Osteoblast (primary cell): ENCODE data around the gene PDXDC1. TPM values are rescaled to one million over a fixed set of nuclear protein-coding genes. Genes with fewer than 3 reads are reported as not detected.
"Not testable (repeated sequence)": the region's sequence is repeated elsewhere in the genome, so short reads cannot be mapped to it uniquely, and the experiment has no call there.

ENCODE experiments used
- DNase-seq: peaks from one replicate; pipeline ENCODE4 v3.0.0; 2011; ENCODE audit warnings: low spot score, mixed read lengths; ENCODE audit not compliant: insufficient read length; ENCODE audit errors: missing footprints
- H2AFZ ChIP-seq: 2 replicates; pipeline ENCODE4 v1.6.0; 2011; ENCODE audit warnings: mild to moderate bottlenecking, low read length
- H3K27ac ChIP-seq: 2 replicates; pipeline ENCODE4 v1.5.1; 2011; ENCODE audit warnings: mild to moderate bottlenecking, low read depth, low read length, moderate library complexity
- H3K27me3 ChIP-seq: 2 replicates; pipeline ENCODE4 v1.6.0; 2012; ENCODE audit warnings: mild to moderate bottlenecking, control low read depth, inconsistent platforms, low read length, moderate library complexity; ENCODE audit not compliant: insufficient read depth
- H3K36me3 ChIP-seq: 2 replicates; pipeline ENCODE4 v1.5.1; 2011; ENCODE audit warnings: mild to moderate bottlenecking, low read length, control low read depth, moderate library complexity; ENCODE audit not compliant: insufficient read depth
- H3K4me1 ChIP-seq: 2 replicates; pipeline ENCODE4 v1.5.1; 2011; ENCODE audit warnings: mild to moderate bottlenecking, low read length, control low read depth, moderate library complexity; ENCODE audit not compliant: insufficient read depth
- H3K4me2 ChIP-seq: 2 replicates; pipeline ENCODE4 v1.6.0; 2011; ENCODE audit warnings: mild to moderate bottlenecking, low read length; ENCODE audit not compliant: insufficient read depth
- H3K4me3 ChIP-seq: fragments of 200-600 bp; sonication (generic); 3 replicates; pipeline ENCODE4 v1.5.1; 2012; ENCODE audit warnings: mild to moderate bottlenecking, low read length, inconsistent platforms; ENCODE audit not compliant: insufficient read depth
- H3K79me2 ChIP-seq: 2 replicates; pipeline ENCODE4 v1.6.0; 2012; ENCODE audit warnings: mild to moderate bottlenecking, low read length, control low read depth, inconsistent platforms; ENCODE audit not compliant: insufficient read depth
- H3K9me3 ChIP-seq: 2 replicates; pipeline ENCODE4 v1.5.1; 2011; ENCODE audit warnings: low read depth, low read length, control low read depth
- H4K20me1 ChIP-seq: 2 replicates; pipeline ENCODE4 v1.6.0; 2012; ENCODE audit warnings: mild to moderate bottlenecking, low read length, control low read depth; ENCODE audit not compliant: insufficient read depth
- total RNA-seq: library from RNA; depleted of rRNA; stranded (reverse); fragments of >200 nt; gene quantifications from 2 replicates; pipeline ENCODE4 v1.2.3, GENCODE V29; 2012

PDXDC1 gene
- total RNA-seq, result 82.5 and 90.5 TPM in 2 replicates

GRCh38 chr16:14974656-14975417 lies at the start of gene PDXDC1:
Gene PDXDC1 (plus strand): TSS chr16:14975026. CDS start chr16:14975200, 174 bp downstream.
- peak within 1 kb of the TSS; percentile 95 for H3K4me3 ChIP-seq
- H3K79me2 ChIP-seq, result peaks cover 51% of the 10 kb centered on the region
- peaks cover 12% of the 10 kb centered on the region for H3K4me1 ChIP-seq
- peak; percentile 98 for DNase-seq
- not testable (repeated sequence) for H3K9me3 ChIP-seq, H3K27me3 ChIP-seq, H3K36me3 ChIP-seq
- H3K27ac ChIP-seq, result peak within 1 kb of the TSS; percentile 90
- peaks cover 27% of the 10 kb centered on the region for H4K20me1 ChIP-seq
- H3K4me2 ChIP-seq, result peak within 1 kb of the TSS; percentile 89
- peak within 1 kb of the TSS; percentile 87 for H2AFZ ChIP-seq

- H3K27me3 ChIP-seq, H3K4me3 ChIP-seq, H3K9me3 ChIP-seq, H3K36me3 ChIP-seq, H3K79me2 ChIP-seq, H4K20me1 ChIP-seq, H3K4me2 ChIP-seq, H3K4me1 ChIP-seq, H3K27ac ChIP-seq, H2AFZ ChIP-seq: not testable (repeated sequence)
- DNase-seq, result peak; percentile 71
Observed at GRCh38 chr16:14928064-14928714, 46.6 kb upstream of the PDXDC1 start.

GRCh38 chr16:14929176-14929575 lies 45.6 kb upstream of the PDXDC1 start:
- H2AFZ ChIP-seq, H3K9me3 ChIP-seq, H3K36me3 ChIP-seq, H3K4me1 ChIP-seq, H3K27me3 ChIP-seq, H3K79me2 ChIP-seq, DNase-seq, H3K4me2 ChIP-seq, H4K20me1 ChIP-seq, H3K27ac ChIP-seq, H3K4me3 ChIP-seq: not testable (repeated sequence)

DNA sequence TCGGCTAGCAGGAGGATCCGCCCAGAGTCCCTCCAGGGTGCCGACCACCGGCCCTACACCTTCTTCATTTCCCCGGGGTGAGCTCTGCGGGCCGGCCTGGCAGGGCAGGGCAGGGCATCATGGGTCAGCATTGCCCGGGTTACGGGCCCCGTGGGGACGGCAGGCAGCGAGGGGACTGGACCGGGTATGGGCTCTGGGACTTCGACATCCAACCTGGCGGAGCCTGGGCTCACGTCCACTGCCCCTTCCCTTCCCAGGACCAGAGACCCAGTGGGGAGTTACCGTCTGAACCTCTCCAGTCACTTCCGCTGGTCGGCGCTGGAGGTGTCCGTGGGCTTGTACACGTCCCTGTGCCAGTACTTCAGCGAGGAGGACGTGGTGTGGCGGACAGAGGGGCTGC lies 44.6 kb upstream of the PDXDC1 start:
- not testable (repeated sequence) for H3K9me3 ChIP-seq, H3K36me3 ChIP-seq, DNase-seq

DNA sequence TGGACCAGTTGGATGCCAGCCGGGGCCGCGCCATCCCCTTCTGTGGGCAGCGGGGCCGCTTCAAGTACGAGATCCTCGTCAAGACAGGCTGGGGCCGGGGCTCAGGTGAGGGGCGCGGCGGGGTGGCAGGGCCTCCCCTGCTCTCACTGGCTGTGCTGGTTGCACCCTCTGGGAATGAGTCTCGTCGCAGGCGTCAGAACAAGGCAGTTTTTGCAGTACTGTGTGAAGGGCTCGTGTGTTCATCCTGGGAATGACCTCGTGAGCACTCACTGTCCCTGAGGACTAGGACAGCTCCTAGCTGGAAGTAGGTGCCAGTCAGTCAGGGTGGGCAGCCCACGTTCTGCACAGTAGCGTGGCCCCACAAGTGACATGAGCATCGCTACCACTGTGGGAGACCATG lies 43.9 kb upstream of the PDXDC1 start:
- not testable (repeated sequence) for H3K36me3 ChIP-seq, H3K9me3 ChIP-seq, H3K4me2 ChIP-seq

More for the DNA sequence above, 44.6 kb upstream of the PDXDC1 start:
- not testable (repeated sequence) for H4K20me1 ChIP-seq, H3K4me3 ChIP-seq, H3K27ac ChIP-seq, H3K4me2 ChIP-seq, H3K4me1 ChIP-seq, H3K27me3 ChIP-seq, H3K79me2 ChIP-seq, H2AFZ ChIP-seq

DNA sequence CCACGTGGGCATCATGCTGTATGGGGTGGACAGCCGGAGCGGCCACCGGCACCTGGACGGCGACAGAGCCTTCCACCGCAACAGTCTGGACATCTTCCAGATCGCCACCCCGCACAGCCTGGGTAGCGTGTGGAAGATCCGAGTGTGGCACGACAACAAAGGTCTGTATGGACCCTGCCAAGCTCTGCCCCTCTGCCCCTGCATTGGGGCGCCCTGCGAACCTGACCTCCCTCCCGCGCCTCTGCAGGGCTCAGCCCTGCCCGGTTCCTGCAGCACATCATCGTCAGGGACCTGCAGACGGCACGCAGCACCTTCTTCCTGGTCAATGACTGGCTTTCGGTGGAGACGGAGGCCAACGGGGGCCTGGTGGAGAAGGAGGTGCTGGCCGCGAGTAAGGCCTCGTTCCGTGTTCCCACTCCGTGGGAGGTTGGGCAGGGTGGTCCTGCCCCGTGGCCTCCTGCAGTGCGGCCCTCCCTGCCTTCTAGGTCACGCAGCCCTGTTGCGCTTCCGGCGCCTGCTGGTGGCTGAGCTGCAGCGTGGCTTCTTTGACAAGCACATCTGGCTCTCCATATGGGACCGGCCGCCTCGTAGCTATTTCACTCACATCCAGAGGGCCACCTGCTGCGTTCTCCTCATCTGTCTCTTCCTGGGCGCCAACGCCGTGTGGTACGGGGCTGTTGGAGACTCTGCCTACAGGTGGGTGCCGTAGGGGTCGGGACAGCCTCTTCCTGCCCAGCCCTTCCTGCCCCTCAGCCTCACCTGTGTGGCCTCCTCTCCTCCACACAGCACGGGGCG lies 42.0 kb upstream of the PDXDC1 start:
- not testable (repeated sequence) for H3K4me2 ChIP-seq, H3K9me3 ChIP-seq, H3K4me3 ChIP-seq, H3K4me1 ChIP-seq, H3K27ac ChIP-seq, DNase-seq, H3K27me3 ChIP-seq, H3K79me2 ChIP-seq, H2AFZ ChIP-seq, H3K36me3 ChIP-seq, H4K20me1 ChIP-seq

More for the DNA sequence above, 43.9 kb upstream of the PDXDC1 start:
- not testable (repeated sequence) for H3K27me3 ChIP-seq, H3K4me3 ChIP-seq, H2AFZ ChIP-seq, DNase-seq, H3K79me2 ChIP-seq, H3K4me1 ChIP-seq, H4K20me1 ChIP-seq, H3K27ac ChIP-seq

DNA sequence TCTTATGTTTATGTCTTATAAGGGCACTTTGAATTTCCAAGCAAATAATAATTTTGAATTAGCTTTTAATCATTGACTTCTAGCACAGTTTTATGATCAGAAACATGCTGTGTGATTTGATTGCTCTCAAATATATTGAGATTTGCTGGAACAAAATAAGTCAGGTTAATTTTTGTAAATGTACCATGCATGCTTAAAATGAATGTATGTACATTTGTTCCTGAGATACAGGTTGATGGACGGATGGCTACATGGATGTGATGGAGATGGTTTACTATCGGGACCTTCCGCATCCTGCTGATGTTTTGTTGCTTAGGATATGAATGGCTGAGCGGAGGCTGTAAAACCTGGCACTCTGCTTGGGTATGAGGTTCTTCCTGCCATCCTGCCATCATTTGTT lies 37.7 kb upstream of the PDXDC1 start, which contains the start of gene NPIPA1:
TSS of gene NPIPA1 (plus strand) at position 301 of the 400 bp plus-strand sequence. CDS start at position 301, 0 bp downstream.
- H3K79me2 ChIP-seq, H3K27me3 ChIP-seq, H3K4me3 ChIP-seq, H4K20me1 ChIP-seq, DNase-seq, H3K4me1 ChIP-seq, H3K9me3 ChIP-seq, H3K36me3 ChIP-seq, H3K4me2 ChIP-seq, H3K27ac ChIP-seq, H2AFZ ChIP-seq: not testable (repeated sequence)

- not testable (repeated sequence) for H3K27me3 ChIP-seq, H3K4me1 ChIP-seq, H2AFZ ChIP-seq, H3K79me2 ChIP-seq, H3K4me2 ChIP-seq, H3K4me3 ChIP-seq, H3K9me3 ChIP-seq, H4K20me1 ChIP-seq, H3K36me3 ChIP-seq, H3K27ac ChIP-seq, DNase-seq
Observed at GRCh38 chr16:14937994-14938393, 36.8 kb upstream of the PDXDC1 start.
